ENCODE results near the gene MCTP2. TPM values are rescaled to one million over a fixed set of nuclear protein-coding genes. Genes with fewer than 3 reads are reported as not detected.

The MCTP2 gene
- total RNA-seq, 1 experiment from 2014 or later = 0.15 TPM

- no peak for DNase-seq (ENCODE audit: low read depth, low spot score)
Measured at GRCh38 chr15:94266789-94267188, 35.4 kb downstream of the MCTP2 start.

GRCh38 chr15:94269954-94270353 lies 38.6 kb downstream of the MCTP2 start:
- CTCF ChIA-PET = no interaction called here
- ATAC-seq = no peak

More at GRCh38 chr15:94266789-94267188, 35.4 kb downstream of the MCTP2 start:
- TF ChIP-seq CTCF (IDR thresholded peaks at IDR 0.05) = no peak
- no peak for TF ChIP-seq SIN3A (IDR thresholded peaks at IDR 0.05; ENCODE audit: borderline replicate concordance, insufficient read depth, low read depth, low read length)
- TF ChIP-seq TCF7L2 (IDR thresholded peaks at IDR 0.05; ENCODE audit: low read depth, low read length) = no peak
- TF ChIP-seq POLR2AphosphoS5 (IDR thresholded peaks at IDR 0.05; ENCODE audit: low read depth, low read length) = no peak
- no peak for TF ChIP-seq REST (IDR thresholded peaks at IDR 0.05; ENCODE audit: insufficient read depth in 1 of 2, low read depth in 2 of 2, low read length in 1 of 2)
- Histone ChIP-seq H3K27me3 (ENCODE audit: control insufficient read depth, insufficient read depth, low read length) (no peaks in the 10 kb centered on the region), H3K27ac (ENCODE audit: low read length) (no peak overlapping the region), H3K4me1 (ENCODE audit: control insufficient read depth, insufficient read depth, low read length) (no peaks in the 10 kb centered on the region), H3K36me3 (ENCODE audit: control insufficient read depth, insufficient read depth, low read length) (no peaks in the 10 kb centered on the region), H3K9me3 (ENCODE audit: control insufficient read depth, insufficient read depth, low read depth, low read length) (no peaks in the 10 kb centered on the region), H3K4me3 (ENCODE audit: low read depth in 2 of 2, low read length in 2 of 2) (no peak overlapping the region)
- POLR2A ChIA-PET = no interaction called here
- intact Hi-C loops (cut with micrococcal nuclease; ENCODE audit: unreplicated experiment) = no loop called here
- in situ Hi-C loops (cut with HindIII; ENCODE audit: low pct_unique_long_range_greater_than_20kb, low sequenced_read_pairs) = no loop called here
- CTCF ChIA-PET = no interaction called here
- no peak for ATAC-seq
- BruUV-seq (replicated peaks) = no TSS peak

More at GRCh38 chr15:94269954-94270353, 38.6 kb downstream of the MCTP2 start:
- no peaks in the 10 kb centered on the region for H3K36me3 ChIP-seq (ENCODE audit: control insufficient read depth, insufficient read depth, low read length)
- no peak for DNase-seq (ENCODE audit: low read depth, low spot score)
- intact Hi-C loops (cut with micrococcal nuclease; ENCODE audit: unreplicated experiment) (no loop called here), in situ Hi-C loops (cut with HindIII; ENCODE audit: low pct_unique_long_range_greater_than_20kb, low sequenced_read_pairs) (no loop called here)
- TF ChIP-seq TCF7L2 (IDR thresholded peaks at IDR 0.05; ENCODE audit: low read depth, low read length) (no peak), CTCF (IDR thresholded peaks at IDR 0.05) (no peak), POLR2AphosphoS5 (IDR thresholded peaks at IDR 0.05; ENCODE audit: low read depth, low read length) (no peak)
- POLR2A ChIA-PET = no interaction called here
- H3K9me3 ChIP-seq (ENCODE audit: control insufficient read depth, insufficient read depth, low read depth, low read length) = no peaks in the 10 kb centered on the region
- no peaks in the 10 kb centered on the region for H3K4me1 ChIP-seq (ENCODE audit: control insufficient read depth, insufficient read depth, low read length)
- H3K27me3 ChIP-seq (ENCODE audit: control insufficient read depth, insufficient read depth, low read length) = no peaks in the 10 kb centered on the region
- H3K27ac ChIP-seq (ENCODE audit: low read length) = no peak overlapping the region
- no peak overlapping the region for H3K4me3 ChIP-seq (ENCODE audit: low read depth in 2 of 2, low read length in 2 of 2)
- no TSS peak for BruUV-seq (replicated peaks)

All from Panc1 (cell line).